AG10803 (cell line): Measurements from ENCODE around the gene THAP11.
A peak's percentile ranks its signal among the peaks of the same experiment; 100 is the strongest.

ENCODE experiments used
- DNase-seq: peaks from one replicate; pipeline ENCODE4 v3.0.0; 2010; ENCODE audit warnings: low read depth
- H3K4me3 ChIP-seq: 2 replicates; pipeline ENCODE4 v1.5.1; 2011; ENCODE audit warnings: mild to moderate bottlenecking, low read length, control low read depth
- TF ChIP-seq, protein P1 (sequence below): conservative IDR thresholded peaks from 2 replicates; pipeline ENCODE4 v1.5.1; 2011; ENCODE audit warnings: mild to moderate bottlenecking, low read length, control low read depth, inconsistent platforms

Gene THAP11

DNA sequence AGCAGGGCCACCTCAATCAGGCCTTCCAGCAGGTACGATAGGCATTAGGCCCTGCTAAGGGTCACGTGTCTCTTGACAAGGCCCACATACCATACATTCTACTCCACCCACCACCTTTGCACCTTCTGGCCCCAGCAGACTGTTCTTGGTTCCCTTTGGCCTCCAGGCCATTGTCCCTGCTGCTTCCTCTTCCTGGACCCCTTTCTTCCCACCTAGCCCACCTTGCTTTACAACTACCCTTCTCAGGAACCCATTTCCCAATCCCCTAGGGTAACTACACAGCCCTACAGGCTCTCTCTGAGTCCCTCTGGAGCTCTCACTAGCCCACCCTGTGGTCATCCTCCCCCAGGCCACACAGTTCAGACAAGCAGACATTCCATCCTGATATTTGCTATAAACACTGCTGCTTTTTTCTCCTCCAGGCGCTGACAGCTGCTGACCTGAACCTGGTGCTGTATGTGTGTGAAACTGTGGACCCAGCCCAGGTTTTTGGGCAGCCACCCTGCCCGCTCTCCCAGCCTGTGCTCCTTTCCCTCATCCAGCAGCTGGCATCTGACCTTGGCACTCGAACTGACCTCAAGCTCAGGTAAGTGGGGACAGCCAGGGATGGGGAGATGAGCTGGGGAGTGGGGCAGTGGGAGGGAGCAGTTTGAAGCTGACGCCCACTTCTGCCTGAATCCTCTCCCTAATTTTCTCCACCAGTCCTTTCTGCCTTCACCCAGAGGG, 41.2 kb downstream of the THAP11 start:
- TF ChIP-seq, protein P1, sequence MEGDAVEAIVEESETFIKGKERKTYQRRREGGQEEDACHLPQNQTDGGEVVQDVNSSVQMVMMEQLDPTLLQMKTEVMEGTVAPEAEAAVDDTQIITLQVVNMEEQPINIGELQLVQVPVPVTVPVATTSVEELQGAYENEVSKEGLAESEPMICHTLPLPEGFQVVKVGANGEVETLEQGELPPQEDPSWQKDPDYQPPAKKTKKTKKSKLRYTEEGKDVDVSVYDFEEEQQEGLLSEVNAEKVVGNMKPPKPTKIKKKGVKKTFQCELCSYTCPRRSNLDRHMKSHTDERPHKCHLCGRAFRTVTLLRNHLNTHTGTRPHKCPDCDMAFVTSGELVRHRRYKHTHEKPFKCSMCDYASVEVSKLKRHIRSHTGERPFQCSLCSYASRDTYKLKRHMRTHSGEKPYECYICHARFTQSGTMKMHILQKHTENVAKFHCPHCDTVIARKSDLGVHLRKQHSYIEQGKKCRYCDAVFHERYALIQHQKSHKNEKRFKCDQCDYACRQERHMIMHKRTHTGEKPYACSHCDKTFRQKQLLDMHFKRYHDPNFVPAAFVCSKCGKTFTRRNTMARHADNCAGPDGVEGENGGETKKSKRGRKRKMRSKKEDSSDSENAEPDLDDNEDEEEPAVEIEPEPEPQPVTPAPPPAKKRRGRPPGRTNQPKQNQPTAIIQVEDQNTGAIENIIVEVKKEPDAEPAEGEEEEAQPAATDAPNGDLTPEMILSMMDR, result no peak
- peak; percentile 41 for DNase-seq
- H3K4me3 ChIP-seq, result no peak overlapping the region

DNA sequence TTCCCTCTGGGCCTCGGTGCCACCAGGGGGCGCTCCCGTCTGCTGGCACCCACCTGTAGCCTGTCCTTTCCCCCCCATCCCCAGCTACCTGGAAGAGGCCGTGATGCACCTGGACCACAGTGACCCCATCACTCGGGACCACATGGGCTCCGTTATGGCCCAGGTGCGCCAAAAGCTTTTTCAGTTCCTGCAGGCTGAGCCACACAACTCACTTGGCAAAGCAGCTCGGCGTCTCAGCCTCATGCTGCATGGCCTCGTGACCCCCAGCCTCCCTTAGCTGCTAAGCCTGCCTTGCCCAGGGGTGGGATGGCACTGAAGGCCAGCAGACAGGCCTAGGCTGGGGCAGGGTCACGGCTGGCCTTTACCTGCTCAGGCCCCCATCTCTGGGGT, 41.7 kb downstream of the THAP11 start:
- no peak overlapping the region for H3K4me3 ChIP-seq
- no peak for DNase-seq
- TF ChIP-seq, protein P1, result peak; percentile 70

DNA sequence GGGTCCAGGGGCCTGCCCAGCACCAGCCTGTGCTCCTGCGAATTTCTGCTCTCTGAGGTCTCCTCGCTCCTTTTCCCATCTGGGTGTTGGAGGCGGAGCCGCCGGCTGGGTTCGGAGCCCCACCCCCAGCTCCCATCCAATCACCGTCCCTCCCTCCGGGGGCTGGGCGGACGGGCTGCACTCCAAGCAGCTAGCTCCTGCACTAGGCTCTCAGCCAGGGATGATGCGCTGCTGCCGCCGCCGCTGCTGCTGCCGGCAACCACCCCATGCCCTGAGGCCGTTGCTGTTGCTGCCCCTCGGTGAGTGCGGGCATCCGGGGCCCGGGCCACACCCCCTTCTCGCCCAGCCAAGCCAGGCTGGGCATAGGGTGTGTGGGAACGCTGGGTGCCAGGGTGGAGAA, 42.6 kb downstream of the THAP11 start, which contains the start of gene NRN1L:
Gene NRN1L (plus strand): TSS at position 202 of the 400 bp plus-strand sequence. CDS start 19 bp downstream, at position 221.
- no peak within 1 kb of the TSS for H3K4me3 ChIP-seq
- peak; percentile 87 for DNase-seq
- TF ChIP-seq, protein P1, result no peak

DNA sequence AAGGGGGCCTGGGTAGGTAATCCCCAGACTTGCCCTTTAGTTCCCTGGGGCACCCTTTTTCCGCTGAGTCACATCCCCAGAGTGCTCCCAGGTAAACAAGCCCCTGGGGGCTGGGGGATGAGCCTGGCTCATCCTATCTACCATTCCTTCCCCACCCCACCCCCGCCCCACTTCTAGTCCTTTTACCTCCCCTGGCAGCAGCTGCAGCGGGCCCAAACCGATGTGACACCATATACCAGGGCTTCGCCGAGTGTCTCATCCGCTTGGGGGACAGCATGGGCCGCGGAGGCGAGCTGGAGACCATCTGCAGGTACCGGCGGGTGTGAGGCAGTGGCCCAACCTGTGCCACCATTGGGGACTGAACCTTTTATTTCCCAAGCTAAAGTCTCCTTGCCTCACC, 43.4 kb downstream of the THAP11 start:
- no peak overlapping the region for H3K4me3 ChIP-seq
- TF ChIP-seq, protein P1, result no peak
- DNase-seq, result no peak

DNA sequence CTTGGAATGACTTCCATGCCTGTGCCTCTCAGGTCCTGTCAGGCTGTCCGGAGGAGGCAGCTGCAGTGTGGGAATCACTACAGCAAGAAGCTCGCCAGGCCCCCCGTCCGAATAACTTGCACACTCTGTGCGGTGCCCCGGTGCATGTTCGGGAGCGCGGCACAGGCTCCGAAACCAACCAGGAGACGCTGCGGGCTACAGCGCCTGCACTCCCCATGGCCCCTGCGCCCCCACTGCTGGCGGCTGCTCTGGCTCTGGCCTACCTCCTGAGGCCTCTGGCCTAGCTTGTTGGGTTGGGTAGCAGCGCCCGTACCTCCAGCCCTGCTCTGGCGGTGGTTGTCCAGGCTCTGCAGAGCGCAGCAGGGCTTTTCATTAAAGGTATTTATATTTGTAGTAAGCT, 43.9 kb downstream of the THAP11 start:
- no peak for DNase-seq
- TF ChIP-seq, protein P1, result no peak
- no peak overlapping the region for H3K4me3 ChIP-seq

DNA sequence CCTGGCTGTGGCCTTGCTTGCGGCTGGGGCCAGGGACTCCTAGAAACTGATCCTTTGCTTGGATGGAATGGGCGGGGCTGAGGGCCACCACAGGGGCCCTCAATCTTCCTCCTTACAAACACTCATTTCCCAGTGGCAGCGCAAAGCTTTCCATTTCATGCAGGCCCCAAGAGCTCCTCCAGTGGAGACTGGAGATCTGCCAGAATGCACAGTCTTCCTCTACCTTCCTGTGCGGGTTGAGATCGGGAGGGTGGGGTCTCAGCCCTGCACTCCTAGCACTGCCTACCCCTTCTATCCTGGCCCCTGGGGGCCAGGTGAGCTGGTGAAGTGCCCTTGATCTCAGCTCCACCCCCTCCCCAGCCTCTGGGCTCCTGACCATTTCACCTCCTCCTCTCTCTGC, 44.3 kb downstream of the THAP11 start:
- TF ChIP-seq, protein P1, result no peak
- no peak overlapping the region for H3K4me3 ChIP-seq
- no peak for DNase-seq

DNA sequence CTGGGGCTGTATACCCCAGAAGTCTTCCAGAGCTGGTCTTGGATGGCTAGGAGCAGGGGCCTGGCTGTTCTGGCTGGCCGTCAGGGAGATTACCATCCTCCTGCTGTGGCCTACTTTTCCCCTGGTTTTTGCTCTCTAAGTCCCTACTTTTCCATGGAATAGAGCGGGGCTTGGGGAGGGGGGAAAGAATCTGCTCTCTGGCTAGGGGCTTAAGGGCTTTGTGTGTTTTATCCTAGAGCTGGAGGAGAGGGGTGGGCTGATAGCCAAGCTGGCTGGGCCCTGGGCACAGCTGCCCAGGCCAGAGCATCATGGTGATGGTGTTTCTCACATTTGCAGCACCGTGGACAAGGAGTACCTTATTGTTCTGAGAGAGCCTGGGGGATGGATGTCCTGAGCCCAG, 46.2 kb downstream of the THAP11 start:
- no peak overlapping the region for H3K4me3 ChIP-seq
- TF ChIP-seq, protein P1, result no peak
- no peak for DNase-seq
